K562 (cell line): ENCODE measurements around the gene AHCYL1. TPM values are rescaled to one million over a fixed set of nuclear protein-coding genes. Genes with fewer than 3 reads are reported as not detected.

Source experiments
- BHLHE40 ChIP-seq: IDR thresholded peaks from 2 replicates; pipeline ENCODE4 v1.6.1; 2011; ENCODE audit warnings: low read length, improper control_type of control experiment
- FOXJ2 ChIP-seq: fragments of 200-800 bp; sonication (Bioruptor generic); IDR thresholded peaks from 2 replicates; pipeline ENCODE4 v1.6.1; 2016; ENCODE audit warnings: missing genetic modification characterization, missing compliant biosample characterization
- HDAC1 ChIP-seq, 2 experiments: fragments of 450-650 bp; IDR thresholded peaks; 2 replicates each; pipeline ENCODE4 v1.6.1; 2016 to 2017; ENCODE audit warnings: inconsistent platforms in 1 of 2, mild to moderate bottlenecking in 1 of 2, moderate library complexity in 1 of 2
- HNRNPH1 ChIP-seq: fragments of 200-400 bp; formaldehyde crosslinking; optimal IDR thresholded peaks from 2 replicates; pipeline ENCODE3; 2017; ENCODE audit warnings: low read depth, mild to moderate bottlenecking, low read length, moderate library complexity
- NCOA2 ChIP-seq, 2 experiments: fragments of 450-650 bp; IDR thresholded peaks; 2 replicates each; pipeline ENCODE4 v1.6.1; 2018; ENCODE audit warnings: mild to moderate bottlenecking in 2 of 2, moderate library complexity in 1 of 2; ENCODE audit not compliant: partially characterized antibody in 2 of 2
- NEUROD1 ChIP-seq: fragments of 150-350 bp; IDR thresholded peaks from 2 replicates; pipeline ENCODE4 v1.6.1; 2014; ENCODE audit warnings: borderline replicate concordance, low read length, low read depth; ENCODE audit not compliant: partially characterized antibody
- NR2C1 ChIP-seq, 2 experiments: fragments of 450-650 bp; IDR thresholded peaks; 2 replicates each; pipeline ENCODE4 v1.6.1; 2017; ENCODE audit warnings: mild to moderate bottlenecking in 2 of 2, antibody characterized with exemption in 1 of 2, inconsistent platforms in 1 of 2, missing compliant biosample characterization in 1 of 2, missing genetic modification characterization in 1 of 2
- RFX1 ChIP-seq: fragments of 450-650 bp; IDR thresholded peaks from 2 replicates; pipeline ENCODE4 v1.6.1; 2016; ENCODE audit warnings: mild to moderate bottlenecking, moderate library complexity
- SUPT5H ChIP-seq: fragments of 450-650 bp; IDR thresholded peaks from 2 replicates; pipeline ENCODE4 v1.6.1; 2016
- ZFP36 ChIP-seq: fragments of 150-350 bp; IDR thresholded peaks from 2 replicates; pipeline ENCODE4 v1.6.1; 2018; ENCODE audit warnings: low read length, low read depth; ENCODE audit not compliant: partially characterized antibody
- ZNF212 ChIP-seq: fragments of 450-650 bp; formaldehyde crosslinking; IDR thresholded peaks from 2 replicates; pipeline ENCODE4 v1.4.0; 2020; ENCODE audit warnings: mild to moderate bottlenecking
- ZNF311 ChIP-seq: fragments of 250-450 bp; sonication (Bioruptor Pico); IDR thresholded peaks from 2 replicates; pipeline ENCODE4 v1.4.0; 2020; ENCODE audit warnings: mild to moderate bottlenecking, moderate library complexity
- ZNF324 ChIP-seq: fragments of 250-450 bp; sonication (Bioruptor Pico); IDR thresholded peaks from 2 replicates; pipeline ENCODE4 v1.4.0; 2020; ENCODE audit warnings: mild to moderate bottlenecking
- polyA plus RNA-seq, 8 experiments: library from polyadenylated mRNA; depleted of rRNA in 4 of 8; stranded (reverse) in 5 of 8; unstranded in 3 of 8; fragments of >200 nt; fragmentation: Nextera tagmentation in 2 of 8; fragmentation: Illumina TruSeq in 1 of 8; extraction: Ambion mirVana in 2 of 8; extraction: Trizol in 1 of 8; gene quantifications; 2 replicates each; pipeline versions ENCODE4 v1.2.1 to v1.2.3, GENCODE V29; 2011 to 2014; ENCODE audit warnings: inconsistent platforms in 1 of 8, missing spikeins in 1 of 8
- total RNA-seq, 7 experiments: library from RNA; depleted of rRNA in 6 of 7; stranded (reverse); fragments of >200 nt in 6 of 7; fragmentation: Illumina TruSeq in 2 of 7; extraction: Trizol in 2 of 7; gene quantifications; 2 replicates each; pipeline versions ENCODE4 v1.2.1 to v1.2.3, GENCODE V29; 2011 to 2021; ENCODE audit warnings: low replicate concordance in 1 of 7
- TF ChIP-seq, protein P1 (sequence below): IDR thresholded peaks from 3 replicates; pipeline ENCODE4 v1.6.1; 2011; ENCODE audit warnings: borderline replicate concordance, mild to moderate bottlenecking, moderate library complexity; ENCODE audit not compliant: insufficient read length; ENCODE audit errors: extremely low read depth
- TF ChIP-seq, protein P2 (sequence below): conservative IDR thresholded peaks from 2 replicates; pipeline ENCODE4 v1.6.1; 2011; ENCODE audit warnings: low read depth, mild to moderate bottlenecking, low read length; ENCODE audit not compliant: control insufficient read depth
- TF ChIP-seq, protein P3 (sequence below): fragments of 250-450 bp; sonication (Bioruptor Pico); IDR thresholded peaks from 2 replicates; pipeline ENCODE4 v1.8.0; 2022; ENCODE audit warnings: moderate library complexity, mild to moderate bottlenecking, inconsistent platforms
- TF ChIP-seq, protein P4 (sequence below): sonication (generic); formaldehyde crosslinking; IDR thresholded peaks from 2 replicates; pipeline ENCODE4 v1.8.0; 2023; ENCODE audit warnings: missing genetic modification reagents, mild to moderate bottlenecking, borderline replicate concordance

Gene AHCYL1
- total and polyA plus RNA-seq, 9 of the 15 experiments (the other 6 are each of a cell fraction or from before 2014, with no cell fraction given): 27.3 to 118 (median 44.5) TPM

DNA sequence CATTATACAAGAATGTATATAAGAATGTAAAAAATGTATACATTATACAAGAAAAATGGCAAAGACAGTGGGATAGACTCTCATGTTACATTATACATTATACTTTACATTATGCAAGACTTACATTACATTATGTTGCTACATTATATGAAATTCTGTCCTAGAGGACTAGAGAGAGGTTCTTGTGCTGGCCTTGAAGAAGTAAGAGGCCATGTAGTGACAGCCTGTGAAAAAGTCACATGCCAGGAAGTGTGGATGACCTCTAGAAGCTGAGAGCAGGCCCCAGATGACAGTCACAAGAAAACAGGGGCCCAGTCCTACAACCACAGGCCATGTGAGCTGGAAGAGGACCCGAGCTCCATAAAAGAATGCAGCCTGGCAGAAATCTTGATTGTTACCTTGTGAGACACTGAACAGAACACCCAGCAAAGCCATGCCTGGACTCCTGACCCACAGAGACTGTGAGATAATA, 30.5 kb upstream of the AHCYL1 start (continued):
- TF ChIP-seq, protein P1, sequence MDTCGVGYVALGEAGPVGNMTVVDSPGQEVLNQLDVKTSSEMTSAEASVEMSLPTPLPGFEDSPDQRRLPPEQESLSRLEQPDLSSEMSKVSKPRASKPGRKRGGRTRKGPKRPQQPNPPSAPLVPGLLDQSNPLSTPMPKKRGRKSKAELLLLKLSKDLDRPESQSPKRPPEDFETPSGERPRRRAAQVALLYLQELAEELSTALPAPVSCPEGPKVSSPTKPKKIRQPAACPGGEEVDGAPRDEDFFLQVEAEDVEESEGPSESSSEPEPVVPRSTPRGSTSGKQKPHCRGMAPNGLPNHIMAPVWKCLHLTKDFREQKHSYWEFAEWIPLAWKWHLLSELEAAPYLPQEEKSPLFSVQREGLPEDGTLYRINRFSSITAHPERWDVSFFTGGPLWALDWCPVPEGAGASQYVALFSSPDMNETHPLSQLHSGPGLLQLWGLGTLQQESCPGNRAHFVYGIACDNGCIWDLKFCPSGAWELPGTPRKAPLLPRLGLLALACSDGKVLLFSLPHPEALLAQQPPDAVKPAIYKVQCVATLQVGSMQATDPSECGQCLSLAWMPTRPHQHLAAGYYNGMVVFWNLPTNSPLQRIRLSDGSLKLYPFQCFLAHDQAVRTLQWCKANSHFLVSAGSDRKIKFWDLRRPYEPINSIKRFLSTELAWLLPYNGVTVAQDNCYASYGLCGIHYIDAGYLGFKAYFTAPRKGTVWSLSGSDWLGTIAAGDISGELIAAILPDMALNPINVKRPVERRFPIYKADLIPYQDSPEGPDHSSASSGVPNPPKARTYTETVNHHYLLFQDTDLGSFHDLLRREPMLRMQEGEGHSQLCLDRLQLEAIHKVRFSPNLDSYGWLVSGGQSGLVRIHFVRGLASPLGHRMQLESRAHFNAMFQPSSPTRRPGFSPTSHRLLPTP: no peak
- TF ChIP-seq NEUROD1 (no peak), ZNF212 (CRISPR knock-in tag) (no peak), NCOA2 (IDR thresholded peaks at IDR 0.05; ENCODE audit: partially characterized antibody in 2 of 2) (no peak), NR2C1 (IDR thresholded peaks at IDR 0.05) (no peak), NR2C1 (tag; IDR thresholded peaks at IDR 0.05) (0 out of 2 replicates have a peak, but pooled peaks have one; percentile 18), HNRNPH1 (no peak), ZFP36 (no peak), ZNF324 (CRISPR knock-in tag) (no peak), FOXJ2 (tag) (0 out of 2 replicates have a peak, but pooled peaks have one; percentile 15), BHLHE40 (no peak), SUPT5H (no peak), HDAC1 (IDR thresholded peaks at IDR 0.05) (no peak), ZNF311 (CRISPR knock-in tag) (peak; percentile 61; the same call in 1 of the 2 replicates), RFX1 (no peak)
- TF ChIP-seq, protein P2, sequence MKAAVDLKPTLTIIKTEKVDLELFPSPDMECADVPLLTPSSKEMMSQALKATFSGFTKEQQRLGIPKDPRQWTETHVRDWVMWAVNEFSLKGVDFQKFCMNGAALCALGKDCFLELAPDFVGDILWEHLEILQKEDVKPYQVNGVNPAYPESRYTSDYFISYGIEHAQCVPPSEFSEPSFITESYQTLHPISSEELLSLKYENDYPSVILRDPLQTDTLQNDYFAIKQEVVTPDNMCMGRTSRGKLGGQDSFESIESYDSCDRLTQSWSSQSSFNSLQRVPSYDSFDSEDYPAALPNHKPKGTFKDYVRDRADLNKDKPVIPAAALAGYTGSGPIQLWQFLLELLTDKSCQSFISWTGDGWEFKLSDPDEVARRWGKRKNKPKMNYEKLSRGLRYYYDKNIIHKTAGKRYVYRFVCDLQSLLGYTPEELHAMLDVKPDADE: no peak
- TF ChIP-seq, protein P3, sequence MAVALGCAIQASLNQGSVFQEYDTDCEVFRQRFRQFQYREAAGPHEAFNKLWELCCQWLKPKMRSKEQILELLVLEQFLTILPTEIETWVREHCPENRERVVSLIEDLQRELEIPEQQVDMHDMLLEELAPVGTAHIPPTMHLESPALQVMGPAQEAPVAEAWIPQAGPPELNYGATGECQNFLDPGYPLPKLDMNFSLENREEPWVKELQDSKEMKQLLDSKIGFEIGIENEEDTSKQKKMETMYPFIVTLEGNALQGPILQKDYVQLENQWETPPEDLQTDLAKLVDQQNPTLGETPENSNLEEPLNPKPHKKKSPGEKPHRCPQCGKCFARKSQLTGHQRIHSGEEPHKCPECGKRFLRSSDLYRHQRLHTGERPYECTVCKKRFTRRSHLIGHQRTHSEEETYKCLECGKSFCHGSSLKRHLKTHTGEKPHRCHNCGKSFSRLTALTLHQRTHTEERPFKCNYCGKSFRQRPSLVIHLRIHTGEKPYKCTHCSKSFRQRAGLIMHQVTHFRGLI (CRISPR knock-in tag): 0 out of 2 replicates have a peak, but pooled peaks have one; percentile 12
- TF ChIP-seq, protein P4, sequence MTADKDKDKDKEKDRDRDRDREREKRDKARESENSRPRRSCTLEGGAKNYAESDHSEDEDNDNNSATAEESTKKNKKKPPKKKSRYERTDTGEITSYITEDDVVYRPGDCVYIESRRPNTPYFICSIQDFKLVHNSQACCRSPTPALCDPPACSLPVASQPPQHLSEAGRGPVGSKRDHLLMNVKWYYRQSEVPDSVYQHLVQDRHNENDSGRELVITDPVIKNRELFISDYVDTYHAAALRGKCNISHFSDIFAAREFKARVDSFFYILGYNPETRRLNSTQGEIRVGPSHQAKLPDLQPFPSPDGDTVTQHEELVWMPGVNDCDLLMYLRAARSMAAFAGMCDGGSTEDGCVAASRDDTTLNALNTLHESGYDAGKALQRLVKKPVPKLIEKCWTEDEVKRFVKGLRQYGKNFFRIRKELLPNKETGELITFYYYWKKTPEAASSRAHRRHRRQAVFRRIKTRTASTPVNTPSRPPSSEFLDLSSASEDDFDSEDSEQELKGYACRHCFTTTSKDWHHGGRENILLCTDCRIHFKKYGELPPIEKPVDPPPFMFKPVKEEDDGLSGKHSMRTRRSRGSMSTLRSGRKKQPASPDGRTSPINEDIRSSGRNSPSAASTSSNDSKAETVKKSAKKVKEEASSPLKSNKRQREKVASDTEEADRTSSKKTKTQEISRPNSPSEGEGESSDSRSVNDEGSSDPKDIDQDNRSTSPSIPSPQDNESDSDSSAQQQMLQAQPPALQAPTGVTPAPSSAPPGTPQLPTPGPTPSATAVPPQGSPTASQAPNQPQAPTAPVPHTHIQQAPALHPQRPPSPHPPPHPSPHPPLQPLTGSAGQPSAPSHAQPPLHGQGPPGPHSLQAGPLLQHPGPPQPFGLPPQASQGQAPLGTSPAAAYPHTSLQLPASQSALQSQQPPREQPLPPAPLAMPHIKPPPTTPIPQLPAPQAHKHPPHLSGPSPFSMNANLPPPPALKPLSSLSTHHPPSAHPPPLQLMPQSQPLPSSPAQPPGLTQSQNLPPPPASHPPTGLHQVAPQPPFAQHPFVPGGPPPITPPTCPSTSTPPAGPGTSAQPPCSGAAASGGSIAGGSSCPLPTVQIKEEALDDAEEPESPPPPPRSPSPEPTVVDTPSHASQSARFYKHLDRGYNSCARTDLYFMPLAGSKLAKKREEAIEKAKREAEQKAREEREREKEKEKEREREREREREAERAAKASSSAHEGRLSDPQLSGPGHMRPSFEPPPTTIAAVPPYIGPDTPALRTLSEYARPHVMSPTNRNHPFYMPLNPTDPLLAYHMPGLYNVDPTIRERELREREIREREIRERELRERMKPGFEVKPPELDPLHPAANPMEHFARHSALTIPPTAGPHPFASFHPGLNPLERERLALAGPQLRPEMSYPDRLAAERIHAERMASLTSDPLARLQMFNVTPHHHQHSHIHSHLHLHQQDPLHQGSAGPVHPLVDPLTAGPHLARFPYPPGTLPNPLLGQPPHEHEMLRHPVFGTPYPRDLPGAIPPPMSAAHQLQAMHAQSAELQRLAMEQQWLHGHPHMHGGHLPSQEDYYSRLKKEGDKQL (CRISPR knock-in tag): no peak
